Brain microvascular endothelial cell (primary cell): ENCODE results near the gene GSTCD.

Experiments
- DNase-seq: peaks from one replicate; pipeline ENCODE4 v3.0.0-alpha.2; 2020
- H3K27ac ChIP-seq: fragments of 250-450 bp; sonication (Bioruptor Pico); 2 replicates; pipeline ENCODE4 v1.5.1; 2020; ENCODE audit warnings: mild to moderate bottlenecking, moderate library complexity
- H3K27me3 ChIP-seq: fragments of 250-450 bp; sonication (Bioruptor Pico); replicated peaks from 2 replicates; pipeline ENCODE4 v1.5.1; 2020; ENCODE audit warnings: mild to moderate bottlenecking
- H3K36me3 ChIP-seq: fragments of 250-450 bp; sonication (Bioruptor Pico); replicated peaks from 2 replicates; pipeline ENCODE4 v1.5.1; 2020; ENCODE audit warnings: mild to moderate bottlenecking
- H3K4me3 ChIP-seq: 2 replicates; pipeline ENCODE4 v1.5.1; 2011; ENCODE audit warnings: low read depth, mild to moderate bottlenecking, control low read depth, low read length, moderate library complexity
- CTCF ChIP-seq: IDR thresholded peaks from 2 replicates; pipeline ENCODE4 v1.5.1; 2011; ENCODE audit warnings: low read depth, mild to moderate bottlenecking, moderate library complexity, low read length, control low read depth, inconsistent platforms; ENCODE audit errors: missing control alignments
- in situ Hi-C: cut with HindIII; loops from 2 replicates; pipeline ENCODE4 v1.10.0; 2017; ENCODE audit warnings: low sequenced_read_pairs, low pct_ligation_motif_present

GSTCD gene

GRCh38 chr4:105708181-105709080 lies at the start of gene GSTCD, which contains the start of gene INTS12:
Gene GSTCD (plus strand): TSS chr4:105708784. CDS start chr4:105717614, 8,830 bp downstream.
Gene INTS12 (minus strand): TSS chr4:105708689. CDS start chr4:105700005, 8,684 bp downstream.
- H3K4me3 ChIP-seq: peak within 1 kb of the TSS; percentile 92
- peak; percentile 92 for DNase-seq
- peak within 1 kb of the TSS; percentile 61 for H3K27ac ChIP-seq
- no peaks in the 10 kb centered on the region for H3K36me3 ChIP-seq
- in situ Hi-C loops: no loop called here
- H3K27me3 ChIP-seq: no peaks in the 10 kb centered on the region
- no peak for TF ChIP-seq CTCF

GRCh38 chr4:105659190-105659589 lies 49.4 kb upstream of the GSTCD start:
- Histone ChIP-seq H3K36me3 (no peaks in the 10 kb centered on the region), H3K27ac (no peak overlapping the region), H3K4me3 (no peak overlapping the region), H3K27me3 (no peaks in the 10 kb centered on the region)
- in situ Hi-C loops: no loop called here
- TF ChIP-seq CTCF: no peak
- DNase-seq: no peak

GRCh38 chr4:105661028-105661427 lies 47.6 kb upstream of the GSTCD start:
- no peaks in the 10 kb centered on the region for H3K36me3 ChIP-seq
- no peak overlapping the region for H3K27ac ChIP-seq
- DNase-seq: no peak
- H3K27me3 ChIP-seq: no peaks in the 10 kb centered on the region
- H3K4me3 ChIP-seq: no peak overlapping the region
- in situ Hi-C loops: no loop called here
- TF ChIP-seq CTCF: no peak

GRCh38 chr4:105662935-105663675 lies 45.5 kb upstream of the GSTCD start:
- in situ Hi-C loops: no loop called here
- Histone ChIP-seq H3K36me3 (no peaks in the 10 kb centered on the region), H3K4me3 (no peak overlapping the region), H3K27me3 (no peaks in the 10 kb centered on the region), H3K27ac (no peak overlapping the region)
- DNase-seq: no peak
- no peak for TF ChIP-seq CTCF

GRCh38 chr4:105666693-105667092 lies 41.9 kb upstream of the GSTCD start:
- Histone ChIP-seq H3K27me3 (no peaks in the 10 kb centered on the region), H3K4me3 (no peak overlapping the region), H3K36me3 (no peaks in the 10 kb centered on the region), H3K27ac (no peak overlapping the region)
- peak; percentile 3 for DNase-seq
- in situ Hi-C loops: no loop called here
- TF ChIP-seq CTCF: peak; percentile 24
